OCI-LY7 (cell line): Measurements from ENCODE around the gene SERGEF.
"Not testable (repeated sequence)": the region's sequence is repeated elsewhere in the genome, so short reads cannot be mapped to it uniquely, and the experiment has no call there.

Source experiments
- EZH2phosphoT487 ChIP-seq: fragments of 200-600 bp; sonication (generic); IDR thresholded peaks from 2 replicates; pipeline ENCODE4 v1.6.1; 2018; ENCODE audit warnings: low read depth, borderline replicate concordance, mild to moderate bottlenecking, mixed run types, antibody characterized with exemption, low read length, moderate library complexity, mixed read lengths
- TF ChIP-seq, protein P1 (sequence below): fragments of 200-600 bp; sonication (generic); conservative IDR thresholded peaks from 2 replicates; pipeline ENCODE4 v1.5.1; 2014; ENCODE audit warnings: mild to moderate bottlenecking, antibody characterized with exemption, low read length, moderate library complexity, mixed read lengths

DNA sequence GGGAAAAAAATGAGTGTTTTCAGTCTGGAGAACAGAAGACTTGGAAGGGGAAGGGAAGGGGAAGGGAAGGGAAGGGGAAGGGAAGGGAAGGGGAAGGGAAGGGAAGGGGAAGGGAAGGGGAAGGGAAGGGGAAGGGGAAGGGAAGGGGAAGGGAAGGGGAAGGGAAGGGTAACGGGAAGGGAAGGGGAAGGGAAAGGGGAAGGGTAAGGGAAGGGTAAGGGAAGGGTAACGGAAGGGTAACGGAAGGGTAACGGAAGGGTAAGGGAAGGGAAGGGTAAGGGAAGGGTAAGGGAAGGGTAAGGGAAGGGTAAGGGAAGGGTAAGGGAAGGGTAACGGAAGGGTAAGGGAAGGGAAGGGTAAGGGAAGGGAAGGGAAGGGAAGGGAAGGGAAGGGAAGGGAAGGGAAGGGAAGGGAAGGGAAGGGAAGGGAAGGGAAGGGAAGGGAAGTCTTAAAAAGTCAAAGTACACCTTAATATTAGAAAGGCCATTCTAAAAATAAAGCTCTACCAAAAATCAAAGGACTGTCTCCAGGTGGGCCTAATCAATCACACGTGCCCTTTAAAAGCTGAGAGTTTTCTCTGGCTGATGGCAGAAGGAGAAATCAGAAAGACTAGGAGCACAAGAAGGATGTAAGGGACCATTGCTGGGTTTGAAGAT is 116.2 kb downstream of the SERGEF start:
- TF ChIP-seq, protein P1, sequence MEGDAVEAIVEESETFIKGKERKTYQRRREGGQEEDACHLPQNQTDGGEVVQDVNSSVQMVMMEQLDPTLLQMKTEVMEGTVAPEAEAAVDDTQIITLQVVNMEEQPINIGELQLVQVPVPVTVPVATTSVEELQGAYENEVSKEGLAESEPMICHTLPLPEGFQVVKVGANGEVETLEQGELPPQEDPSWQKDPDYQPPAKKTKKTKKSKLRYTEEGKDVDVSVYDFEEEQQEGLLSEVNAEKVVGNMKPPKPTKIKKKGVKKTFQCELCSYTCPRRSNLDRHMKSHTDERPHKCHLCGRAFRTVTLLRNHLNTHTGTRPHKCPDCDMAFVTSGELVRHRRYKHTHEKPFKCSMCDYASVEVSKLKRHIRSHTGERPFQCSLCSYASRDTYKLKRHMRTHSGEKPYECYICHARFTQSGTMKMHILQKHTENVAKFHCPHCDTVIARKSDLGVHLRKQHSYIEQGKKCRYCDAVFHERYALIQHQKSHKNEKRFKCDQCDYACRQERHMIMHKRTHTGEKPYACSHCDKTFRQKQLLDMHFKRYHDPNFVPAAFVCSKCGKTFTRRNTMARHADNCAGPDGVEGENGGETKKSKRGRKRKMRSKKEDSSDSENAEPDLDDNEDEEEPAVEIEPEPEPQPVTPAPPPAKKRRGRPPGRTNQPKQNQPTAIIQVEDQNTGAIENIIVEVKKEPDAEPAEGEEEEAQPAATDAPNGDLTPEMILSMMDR: not testable (repeated sequence)
- not testable (repeated sequence) for TF ChIP-seq EZH2phosphoT487
